Measurements from ENCODE around the gene KIF25. TPM values are rescaled to one million over a fixed set of nuclear protein-coding genes. Genes with fewer than 3 reads are reported as not detected.
A peak's percentile ranks its signal among the peaks of the same experiment; 100 is the strongest.

KIF25 gene
- total RNA-seq, 3 donors from 2014 or later, result 0.14 to 1.1 (median 0.41) TPM

DNA sequence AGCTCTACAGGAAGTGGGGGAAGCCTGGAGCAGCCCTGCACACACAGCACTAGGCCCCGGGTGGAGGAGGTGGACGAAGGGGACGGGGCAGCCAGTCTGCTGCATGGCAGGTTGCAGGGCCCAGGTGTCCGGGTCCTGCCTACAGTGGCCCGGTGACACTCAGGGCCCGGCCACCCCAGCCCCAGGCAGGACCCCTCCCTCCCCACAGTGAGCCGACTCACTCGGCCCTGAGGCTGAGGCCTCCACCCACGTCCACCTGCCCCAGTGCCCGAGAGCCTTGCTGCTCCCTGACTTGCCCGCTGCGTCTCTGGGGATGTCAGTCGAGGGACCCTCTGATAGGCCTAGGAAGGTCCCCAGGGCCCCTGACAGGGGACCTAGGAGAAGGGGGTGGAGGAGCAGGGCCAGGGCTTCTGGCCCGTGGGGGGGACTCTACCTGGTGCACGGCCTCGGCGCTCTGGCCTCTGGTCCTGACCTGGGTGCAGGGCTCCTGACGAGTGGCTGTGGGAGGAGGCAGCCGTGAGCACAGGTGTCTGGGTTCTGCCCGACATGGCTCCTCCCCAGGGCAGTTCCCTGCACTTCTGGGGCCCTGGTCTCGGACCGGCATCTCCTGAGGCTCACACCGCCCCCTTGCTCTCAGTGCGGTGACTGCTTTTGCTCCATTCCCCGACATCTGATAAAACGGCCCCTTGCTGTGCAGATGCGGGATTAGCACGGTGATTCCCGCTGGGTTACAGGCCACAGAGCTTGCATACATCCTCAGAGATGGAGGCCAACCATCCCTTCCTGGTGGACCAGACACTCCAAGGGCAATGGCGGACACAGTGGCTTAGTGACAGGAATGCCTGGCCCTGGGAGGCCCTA lies 61.5 kb downstream of the KIF25 start:
- TF ChIP-seq, protein P1, sequence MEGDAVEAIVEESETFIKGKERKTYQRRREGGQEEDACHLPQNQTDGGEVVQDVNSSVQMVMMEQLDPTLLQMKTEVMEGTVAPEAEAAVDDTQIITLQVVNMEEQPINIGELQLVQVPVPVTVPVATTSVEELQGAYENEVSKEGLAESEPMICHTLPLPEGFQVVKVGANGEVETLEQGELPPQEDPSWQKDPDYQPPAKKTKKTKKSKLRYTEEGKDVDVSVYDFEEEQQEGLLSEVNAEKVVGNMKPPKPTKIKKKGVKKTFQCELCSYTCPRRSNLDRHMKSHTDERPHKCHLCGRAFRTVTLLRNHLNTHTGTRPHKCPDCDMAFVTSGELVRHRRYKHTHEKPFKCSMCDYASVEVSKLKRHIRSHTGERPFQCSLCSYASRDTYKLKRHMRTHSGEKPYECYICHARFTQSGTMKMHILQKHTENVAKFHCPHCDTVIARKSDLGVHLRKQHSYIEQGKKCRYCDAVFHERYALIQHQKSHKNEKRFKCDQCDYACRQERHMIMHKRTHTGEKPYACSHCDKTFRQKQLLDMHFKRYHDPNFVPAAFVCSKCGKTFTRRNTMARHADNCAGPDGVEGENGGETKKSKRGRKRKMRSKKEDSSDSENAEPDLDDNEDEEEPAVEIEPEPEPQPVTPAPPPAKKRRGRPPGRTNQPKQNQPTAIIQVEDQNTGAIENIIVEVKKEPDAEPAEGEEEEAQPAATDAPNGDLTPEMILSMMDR (IDR thresholded peaks at IDR 0.05), result no peak
- H3K36me3 ChIP-seq (ENCODE audit: low read depth), result no peaks in the 10 kb centered on the region
- H3K4me1 ChIP-seq (ENCODE audit: low read depth), result no peaks in the 10 kb centered on the region
- intact Hi-C loops (cut with DNase I, micrococcal nuclease), result no loop called here
- no peak for ATAC-seq
- DNase-seq, result peak in 2 of 3 donors; percentile 25 to 45
- H3K4me3 ChIP-seq, result no peak overlapping the region
- H3K9me3 ChIP-seq, result no peaks in the 10 kb centered on the region

DNA sequence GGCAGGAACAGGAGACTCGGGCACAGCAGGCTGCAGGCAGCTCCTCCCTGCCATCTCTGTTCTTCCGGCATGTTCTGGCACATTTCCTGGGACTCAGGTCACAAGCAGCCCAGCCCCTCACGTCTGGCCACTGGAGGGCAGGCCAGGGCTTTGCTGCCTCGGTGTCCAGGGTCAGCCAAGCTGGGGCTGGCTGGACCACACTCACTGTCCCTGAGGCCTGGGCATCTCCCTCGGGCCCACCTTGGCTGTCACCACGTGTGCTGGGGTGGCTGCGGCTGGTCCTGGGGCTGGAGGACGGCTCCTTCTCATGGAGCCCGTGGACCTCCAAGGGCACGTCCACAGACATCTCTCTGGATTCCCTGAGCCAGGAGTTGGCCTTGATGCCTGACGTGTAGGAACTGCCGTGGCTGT lies 63.1 kb downstream of the KIF25 start:
- H3K36me3 ChIP-seq (ENCODE audit: low read depth), result no peaks in the 10 kb centered on the region
- peak; percentile 81 for ATAC-seq
- intact Hi-C loops (cut with DNase I, micrococcal nuclease), result loop anchor here in 1 of 2 donors (5.0 kb wide), 1 partner anchor 57 kb away; no protein-coding TSS in a partner anchor

DNA sequence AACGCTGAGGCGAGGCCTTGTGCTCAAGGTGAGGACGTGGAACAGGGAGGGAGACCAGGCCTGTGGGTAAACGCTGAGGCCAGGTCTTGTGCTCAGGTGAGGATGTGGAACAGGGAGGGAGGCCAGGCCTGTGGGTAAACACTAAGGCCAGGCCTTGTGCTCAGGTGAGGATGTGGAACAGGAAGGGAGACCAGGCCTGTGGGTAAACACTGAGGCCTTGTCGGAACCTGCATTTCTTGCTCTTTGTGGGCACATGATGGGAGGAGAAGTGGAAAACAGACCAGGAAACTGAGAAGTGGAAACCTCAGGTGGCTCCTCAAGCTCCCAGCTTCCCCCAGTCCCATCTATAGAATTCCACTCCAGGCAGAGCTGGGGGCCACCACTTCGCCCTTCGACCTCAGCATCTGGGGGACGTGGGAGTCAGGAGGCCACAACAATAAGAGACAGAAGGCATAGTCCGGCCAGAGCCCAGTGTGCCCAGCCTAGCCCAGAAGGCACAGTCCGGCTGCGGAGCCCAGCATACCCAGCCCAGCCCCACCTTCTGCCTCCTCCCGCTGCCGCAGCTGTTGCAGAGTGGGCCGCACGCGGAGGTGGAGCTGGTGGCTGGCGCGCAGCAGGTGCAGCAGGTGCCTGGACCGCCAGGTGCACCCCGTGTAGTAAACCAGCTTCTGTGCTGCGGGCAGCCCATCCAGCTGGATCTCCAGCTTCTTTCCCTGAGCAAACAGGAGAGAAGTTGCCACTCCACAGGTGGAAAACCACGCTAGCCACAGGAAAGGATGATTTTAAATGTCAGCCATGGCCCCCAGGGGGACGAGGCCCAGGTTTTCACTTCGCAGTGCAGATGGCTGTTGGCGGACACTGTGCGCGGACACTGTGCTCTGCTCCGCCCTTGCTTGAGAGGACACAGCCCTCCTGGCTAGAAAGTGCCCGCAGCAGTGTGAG lies 64.1 kb downstream of the KIF25 start:
- intact Hi-C loops (cut with DNase I, micrococcal nuclease), result loop anchor here in 1 of 2 donors (5.0 kb wide), 1 partner anchor 56 kb away; no protein-coding TSS in a partner anchor
- H3K4me1 ChIP-seq (ENCODE audit: low read depth), result no peaks in the 10 kb centered on the region
- no peaks in the 10 kb centered on the region for H3K9me3 ChIP-seq
- ATAC-seq (peak; percentile 67), DNase-seq (peak in 2 of 3 donors; percentile 73 to 74)
- H3K4me3 ChIP-seq, result no peak overlapping the region
- H3K36me3 ChIP-seq (ENCODE audit: low read depth), result no peaks in the 10 kb centered on the region
- TF ChIP-seq, protein P1 (IDR thresholded peaks at IDR 0.05), result no peak

More for the DNA sequence above, 63.1 kb downstream of the KIF25 start:
- DNase-seq, result peak; percentile 77 to 89 (median 89)
- no peaks in the 10 kb centered on the region for H3K4me1 ChIP-seq (ENCODE audit: low read depth)
- TF ChIP-seq, protein P1 (IDR thresholded peaks at IDR 0.05), result peak; percentile 58
- H3K4me3 ChIP-seq, result no peak overlapping the region
- no peaks in the 10 kb centered on the region for H3K9me3 ChIP-seq

DNA sequence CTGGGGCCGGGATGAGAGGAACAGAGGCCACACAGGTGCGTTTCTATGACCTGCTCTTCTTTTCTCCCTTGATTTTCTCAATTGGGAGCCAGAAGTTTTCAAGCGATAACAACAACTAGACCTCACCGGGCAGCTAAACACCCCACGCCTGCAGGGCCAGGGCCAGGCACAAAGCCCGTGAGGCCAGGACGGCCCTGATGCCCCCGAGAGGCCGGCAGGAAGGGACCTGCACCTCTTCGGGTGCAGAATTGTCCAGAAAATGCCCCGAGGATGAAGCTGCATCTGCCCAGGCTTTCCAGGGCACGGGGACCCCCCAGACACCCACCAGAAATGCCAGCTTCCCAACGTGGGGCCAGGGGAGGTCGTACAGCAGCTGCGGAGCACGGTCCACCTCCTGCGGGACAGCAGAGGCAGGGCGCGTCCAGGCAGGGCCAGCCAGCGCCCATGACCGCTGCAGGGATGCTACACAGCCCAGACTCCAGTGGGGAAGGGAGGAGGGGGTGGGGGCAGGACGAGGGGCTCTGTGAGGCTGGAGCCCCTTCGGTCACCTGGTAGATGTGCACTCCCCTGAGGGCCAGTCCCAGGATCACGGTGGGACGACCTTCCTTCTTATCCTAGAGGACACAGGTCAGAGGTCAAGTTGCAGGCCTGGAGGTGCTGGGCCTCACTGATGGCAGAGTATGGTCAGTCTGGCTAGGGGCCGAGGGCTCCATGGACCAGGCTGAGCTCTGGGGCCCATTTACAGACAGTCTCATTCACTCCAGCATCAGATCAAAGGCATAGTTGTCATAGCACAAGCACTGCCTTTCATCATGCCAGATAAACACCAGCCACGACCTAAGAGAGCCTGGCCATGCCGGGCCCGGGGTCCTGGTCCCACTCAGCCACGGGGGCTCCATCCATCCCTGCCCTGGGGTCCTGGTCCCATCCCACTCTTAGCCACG lies 65.1 kb downstream of the KIF25 start:
- DNase-seq (no peak), ATAC-seq (no peak)
- intact Hi-C loops (cut with DNase I, micrococcal nuclease), result loop anchor here in 1 of 2 donors (5.0 kb wide), 1 partner anchor 55 kb away; no protein-coding TSS in a partner anchor
- no peaks in the 10 kb centered on the region for H3K4me1 ChIP-seq (ENCODE audit: low read depth)
- TF ChIP-seq, protein P1 (IDR thresholded peaks at IDR 0.05), result no peak
- H3K4me3 ChIP-seq, result no peak overlapping the region
- H3K36me3 ChIP-seq (ENCODE audit: low read depth), result no peaks in the 10 kb centered on the region
- H3K9me3 ChIP-seq, result no peaks in the 10 kb centered on the region

Data from mucosa of descending colon (tissue), 3 donors.